H9 (cell line): ENCODE data around the gene GATA1. TPM values are rescaled to one million over a fixed set of nuclear protein-coding genes. Genes with fewer than 3 reads are reported as not detected.

Experiments used
- DNase-seq: peaks from one replicate; pipeline ENCODE4 v3.0.0-alpha.2; 2017
- H2AFZ ChIP-seq: one replicate; pipeline ENCODE4 v1.6.1; 2013; ENCODE audit warnings: mild to moderate bottlenecking, low read length, control low read depth, moderate library complexity
- H2AK5ac ChIP-seq: 2 replicates; pipeline ENCODE4 v1.6.1; 2013; ENCODE audit warnings: low read length, control low read depth, mixed read lengths; ENCODE audit not compliant: insufficient read length
- H2BK120ac ChIP-seq: one replicate; pipeline ENCODE4 v1.6.1; 2013; ENCODE audit warnings: low read depth, mild to moderate bottlenecking, low read length, control low read depth, inconsistent platforms; ENCODE audit not compliant: poor library complexity, severe bottlenecking
- H2BK12ac ChIP-seq: 2 replicates; pipeline ENCODE4 v1.6.1; 2013; ENCODE audit warnings: low read length, control low read depth, mixed read lengths, low read depth; ENCODE audit not compliant: insufficient read length
- H2BK15ac ChIP-seq: 2 replicates; pipeline ENCODE4 v1.6.1; 2013; ENCODE audit warnings: low read depth, low read length, control low read depth
- H2BK20ac ChIP-seq: one replicate; pipeline ENCODE4 v1.6.1; 2013; ENCODE audit warnings: low read depth, mild to moderate bottlenecking, low read length, control low read depth, inconsistent platforms; ENCODE audit not compliant: poor library complexity, severe bottlenecking
- H2BK5ac ChIP-seq: 2 replicates; pipeline ENCODE4 v1.6.1; 2013; ENCODE audit warnings: low read length, control low read depth, mixed read lengths; ENCODE audit not compliant: insufficient read length
- H3K14ac ChIP-seq: 2 replicates; pipeline ENCODE4 v1.6.1; 2013; ENCODE audit warnings: low read length, control low read depth; ENCODE audit not compliant: insufficient read depth
- H3K18ac ChIP-seq: 2 replicates; pipeline ENCODE4 v1.6.1; 2013; ENCODE audit warnings: low read depth, mild to moderate bottlenecking, mixed read lengths, low read length, control low read depth; ENCODE audit not compliant: insufficient read length
- H3K23ac ChIP-seq: 2 replicates; pipeline ENCODE4 v1.6.1; 2013; ENCODE audit warnings: low read length, control low read depth, mixed read lengths, low read depth; ENCODE audit not compliant: insufficient read length
- H3K23me2 ChIP-seq: 2 replicates; pipeline ENCODE4 v1.6.1; 2013; ENCODE audit warnings: low read depth, mild to moderate bottlenecking, mixed read lengths, low read length, control low read depth; ENCODE audit not compliant: insufficient read length, poor library complexity, severe bottlenecking
- H3K27ac ChIP-seq: 2 replicates; pipeline ENCODE4 v1.5.1; 2013; ENCODE audit warnings: low read length, control low read depth, mixed read lengths, low read depth; ENCODE audit not compliant: insufficient read length
- H3K27me3 ChIP-seq: 2 replicates; pipeline ENCODE4 v1.6.1; 2013; ENCODE audit warnings: low read length, control low read depth, inconsistent platforms; ENCODE audit not compliant: insufficient read depth
- H3K4ac ChIP-seq: 2 replicates; pipeline ENCODE4 v1.6.1; 2013; ENCODE audit warnings: low read depth, mild to moderate bottlenecking, control low read depth, inconsistent platforms, low read length, moderate library complexity
- H3K4me1 ChIP-seq: 2 replicates; pipeline ENCODE4 v1.6.1; 2013; ENCODE audit warnings: low read length, control low read depth, inconsistent platforms; ENCODE audit not compliant: insufficient read depth
- H3K4me2 ChIP-seq: 2 replicates; pipeline ENCODE4 v1.6.1; 2013; ENCODE audit warnings: low read length, control low read depth, mixed read lengths; ENCODE audit not compliant: insufficient read length, insufficient read depth
- H3K56ac ChIP-seq: 2 replicates; pipeline ENCODE4 v1.6.1; 2013; ENCODE audit warnings: low read depth, mild to moderate bottlenecking, mixed read lengths, low read length, control low read depth; ENCODE audit not compliant: insufficient read length
- H3K79me1 ChIP-seq: 2 replicates; pipeline ENCODE4 v1.6.1; 2013; ENCODE audit warnings: low read depth, mild to moderate bottlenecking, moderate library complexity, low read length, control low read depth, inconsistent platforms; ENCODE audit not compliant: insufficient read depth, poor library complexity, severe bottlenecking
- H3K79me2 ChIP-seq: 2 replicates; pipeline ENCODE4 v1.6.1; 2013; ENCODE audit warnings: low read length, control low read depth, inconsistent platforms; ENCODE audit not compliant: insufficient read depth
- H3K9ac ChIP-seq: 2 replicates; pipeline ENCODE4 v1.6.1; 2013; ENCODE audit warnings: low read length, control low read depth, mixed read lengths; ENCODE audit not compliant: insufficient read length; ENCODE audit errors: extremely low read depth
- H3K9me3 ChIP-seq: one replicate; pipeline ENCODE4 v1.6.1; 2013; ENCODE audit warnings: low read depth, low read length, inconsistent platforms; ENCODE audit not compliant: control insufficient read depth
- H3T11ph ChIP-seq: one replicate; pipeline ENCODE4 v1.6.1; 2013; ENCODE audit warnings: mild to moderate bottlenecking, low read length, control low read depth, inconsistent platforms
- H4K20me1 ChIP-seq: one replicate; pipeline ENCODE4 v1.6.1; 2013; ENCODE audit not compliant: control insufficient read depth, insufficient read length, insufficient read depth
- H4K5ac ChIP-seq: 2 replicates; pipeline ENCODE4 v1.6.1; 2013; ENCODE audit warnings: low read depth, mild to moderate bottlenecking, mixed read lengths, low read length, control low read depth; ENCODE audit not compliant: insufficient read length
- H4K8ac ChIP-seq: replicated peaks from 2 replicates; pipeline ENCODE4 v1.6.1; 2013; ENCODE audit warnings: low read length, control low read depth, mixed read lengths, low read depth; ENCODE audit not compliant: insufficient read length
- H4K91ac ChIP-seq: 2 replicates; pipeline ENCODE4 v1.6.1; 2013; ENCODE audit warnings: low read depth, mild to moderate bottlenecking, moderate library complexity, mixed read lengths, low read length, control low read depth; ENCODE audit not compliant: insufficient read length
- H3K27ac Mint-ChIP-seq, 3 experiments: 2 replicates in 2 of 3; 3 replicates in 1 of 3; pipeline ENCODE4 v1.8.0; 2020 to 2021; ENCODE audit warnings: mixed read lengths in 3 of 3, mild to moderate bottlenecking in 1 of 3, moderate library complexity in 1 of 3
- H3K27me3 Mint-ChIP-seq: 2 replicates; pipeline ENCODE4 v1.8.0; 2021; ENCODE audit warnings: low read depth, mild to moderate bottlenecking, moderate library complexity, mixed read lengths
- H3K36me3 Mint-ChIP-seq, 3 experiments: 2 replicates in 2 of 3; 3 replicates in 1 of 3; pipeline ENCODE4 v1.8.0; 2020 to 2021; ENCODE audit warnings: low read depth in 3 of 3, mixed read lengths in 3 of 3; ENCODE audit not compliant: insufficient read depth in 1 of 3
- H3K4me1 Mint-ChIP-seq, 2 experiments: 2 replicates each; pipeline ENCODE4 v1.8.0; 2020; ENCODE audit warnings: mixed read lengths in 2 of 2
- H3K4me3 Mint-ChIP-seq, 2 experiments: 2 replicates in 1 of 2; 3 replicates in 1 of 2; pipeline ENCODE4 v1.8.0; 2020 to 2021; ENCODE audit warnings: mild to moderate bottlenecking in 2 of 2, mixed read lengths in 2 of 2, moderate library complexity in 1 of 2
- H3K9me3 Mint-ChIP-seq, 2 experiments: 2 replicates in 1 of 2; 3 replicates in 1 of 2; pipeline ENCODE4 v1.8.0; 2020; ENCODE audit warnings: mild to moderate bottlenecking in 2 of 2, mixed read lengths in 2 of 2, moderate library complexity in 1 of 2
- CTCF ChIP-seq: fragments of 200-600 bp; sonication (generic); conservative IDR thresholded peaks from 3 replicates; pipeline ENCODE4 v1.8.0; 2021; ENCODE audit warnings: antibody characterized with exemption, mild to moderate bottlenecking
- WGBS: extraction: QIAGEN DNeasy Blood & Tissue Kit; methylation state at CpG from one replicate; pipeline ENCODE4 v1.1.7; 2013; ENCODE audit warnings: missing lambda C conversion rate, low lambda C conversion rate, mixed read lengths; ENCODE audit not compliant: insufficient read length; ENCODE audit errors: extremely low coverage; 5-methylcytosine and 5-hydroxymethylcytosine counted together
- total RNA-seq: library from RNA; stranded (reverse); gene quantifications from 2 replicates; pipeline ENCODE4 v1.2.1, GENCODE V29; 2021

Gene GATA1
- total RNA-seq, 1 experiment from 2014 or later: not detected

- no peak overlapping the region for H2BK12ac ChIP-seq
- peaks cover 4% of the 10 kb centered on the region for H3K23me2 ChIP-seq
- H3K4me2 ChIP-seq: peak overlapping the region; percentile 27
- no peaks in the 10 kb centered on the region for H3K79me2 ChIP-seq
- H3K27ac Mint-ChIP-seq: no peak overlapping the region; a peak in 1 of 7 replicates
- no peak overlapping the region for H4K5ac ChIP-seq
- no peak for TF ChIP-seq CTCF
- no peak overlapping the region for H3K23ac ChIP-seq
- no peak overlapping the region for H2BK120ac ChIP-seq
- H3T11ph ChIP-seq: no peak overlapping the region
- WGBS: no CpG with 5 or more reads among the region's 10 CpGs
- H3K27me3 Mint-ChIP-seq: peaks cover 3% of the 10 kb centered on the region
- H3K9ac ChIP-seq: no peak overlapping the region
- peaks cover 0 to 14% of the 10 kb centered on the region in 2 experiments; a peak in 3 of 4 replicates for H3K4me1 Mint-ChIP-seq
- no peak overlapping the region for H3K56ac ChIP-seq
- no peak overlapping the region for H3K4ac ChIP-seq
- no peak for DNase-seq
- H4K91ac ChIP-seq: no peak overlapping the region
- H2BK5ac ChIP-seq: no peak overlapping the region
- H3K14ac ChIP-seq: no peak overlapping the region
- no peaks in the 10 kb centered on the region for H4K20me1 ChIP-seq
- no peak overlapping the region for H3K18ac ChIP-seq
- H3K27ac ChIP-seq: no peak overlapping the region
- no peak overlapping the region for H2BK15ac ChIP-seq
- H4K8ac ChIP-seq: no peak overlapping the region
- H3K9me3 ChIP-seq: peaks cover 28% of the 10 kb centered on the region
- no peak overlapping the region for H2AFZ ChIP-seq
- no peak overlapping the region for H2AK5ac ChIP-seq
- peak overlapping the region; percentile 82 to 87; a peak in 4 of 5 replicates for H3K4me3 Mint-ChIP-seq
- H3K79me1 ChIP-seq: no peaks in the 10 kb centered on the region
- no peaks in the 10 kb centered on the region; the same call in none of the 2 replicates for H3K4me1 ChIP-seq
- peaks cover 64 to 78% of the 10 kb centered on the region in 2 experiments for H3K9me3 Mint-ChIP-seq
- peaks cover 3 to 7% (median 4%) of the 10 kb centered on the region in 3 experiments; a peak in 4 of 7 replicates for H3K36me3 Mint-ChIP-seq
- H2BK20ac ChIP-seq: no peak overlapping the region
- no peaks in the 10 kb centered on the region for H3K27me3 ChIP-seq
Measured at GRCh38 chrX:48736878-48737212, 49.5 kb upstream of the GATA1 start.
